Trophoblast cell (in vitro differentiated cells and primary cell): ENCODE data around the gene TMEM144.
A peak's percentile ranks its signal among the peaks of the same experiment; 100 is the strongest.

ENCODE experiments used
- DNase-seq, 2 donors: peaks; one replicate each; pipeline ENCODE4 v3.0.0-alpha.2; 2016
- H2AFZ ChIP-seq: 2 replicates; pipeline ENCODE4 v1.6.1; 2013; ENCODE audit warnings: low read length, moderate library complexity, mild to moderate bottlenecking; ENCODE audit not compliant: insufficient read depth, poor library complexity
- H2AK5ac ChIP-seq: 2 replicates; pipeline ENCODE4 v1.6.1; 2013; ENCODE audit warnings: mild to moderate bottlenecking, low read length
- H2BK120ac ChIP-seq: 2 replicates; pipeline ENCODE4 v1.6.1; 2013; ENCODE audit warnings: low read length, mild to moderate bottlenecking, moderate library complexity; ENCODE audit not compliant: insufficient read depth, poor library complexity
- H2BK12ac ChIP-seq: 2 replicates; pipeline ENCODE4 v1.6.1; 2013; ENCODE audit warnings: mild to moderate bottlenecking, low read length, moderate library complexity
- H2BK5ac ChIP-seq: 2 replicates; pipeline ENCODE4 v1.6.1; 2013; ENCODE audit warnings: low read length, low read depth, moderate library complexity, mild to moderate bottlenecking; ENCODE audit not compliant: poor library complexity
- H3K14ac ChIP-seq: 2 replicates; pipeline ENCODE4 v1.6.1; 2013; ENCODE audit warnings: mild to moderate bottlenecking, low read length
- H3K18ac ChIP-seq: 2 replicates; pipeline ENCODE4 v1.6.1; 2013; ENCODE audit warnings: mild to moderate bottlenecking, low read length
- H3K23ac ChIP-seq: 2 replicates; pipeline ENCODE4 v1.6.1; 2013; ENCODE audit warnings: low read length
- H3K27ac ChIP-seq: 2 replicates; pipeline ENCODE4 v1.5.1; 2013; ENCODE audit warnings: low read depth, mild to moderate bottlenecking, inconsistent platforms, low read length, moderate library complexity
- H3K27me3 ChIP-seq: 2 replicates; pipeline ENCODE4 v1.6.1; 2013; ENCODE audit warnings: inconsistent platforms, mild to moderate bottlenecking, low read length, moderate library complexity; ENCODE audit not compliant: insufficient read depth
- H3K36me3 ChIP-seq, 2 experiments: 1 replicate in 1 of 2; 2 replicates in 1 of 2; pipeline ENCODE4 v1.6.1; 2013; ENCODE audit warnings: low read length in 2 of 2, mild to moderate bottlenecking in 2 of 2, moderate library complexity in 1 of 2; ENCODE audit not compliant: insufficient read depth in 2 of 2, control insufficient read depth in 1 of 2
- H3K4ac ChIP-seq: 2 replicates; pipeline ENCODE4 v1.6.1; 2013; ENCODE audit warnings: low read depth, mild to moderate bottlenecking, low read length, moderate library complexity
- H3K4me1 ChIP-seq, 2 experiments: 1 replicate in 1 of 2; 2 replicates in 1 of 2; pipeline ENCODE4 v1.6.1; 2013; ENCODE audit warnings: low read length in 2 of 2, mild to moderate bottlenecking in 2 of 2, moderate library complexity in 1 of 2; ENCODE audit not compliant: insufficient read depth in 2 of 2, control insufficient read depth in 1 of 2
- H3K4me2 ChIP-seq: 2 replicates; pipeline ENCODE4 v1.6.1; 2013; ENCODE audit warnings: inconsistent platforms, mild to moderate bottlenecking, low read length, moderate library complexity
- H3K4me3 ChIP-seq: 2 replicates; pipeline ENCODE4 v1.5.1; 2013; ENCODE audit warnings: mild to moderate bottlenecking, low read depth, low read length, inconsistent platforms
- H3K79me1 ChIP-seq: one replicate; pipeline ENCODE4 v1.6.1; 2013; ENCODE audit warnings: low read length
- H3K79me2 ChIP-seq: 2 replicates; pipeline ENCODE4 v1.6.1; 2013; ENCODE audit warnings: low read length, mild to moderate bottlenecking; ENCODE audit not compliant: control insufficient read depth, insufficient read depth, poor library complexity
- H3K9ac ChIP-seq: 2 replicates; pipeline ENCODE4 v1.6.1; 2013; ENCODE audit warnings: mild to moderate bottlenecking, low read length
- H3K9me3 ChIP-seq: 2 replicates; pipeline ENCODE4 v1.6.1; 2013; ENCODE audit warnings: low read depth, mild to moderate bottlenecking, control low read depth, inconsistent platforms, low read length; ENCODE audit not compliant: insufficient read depth
- H4K12ac ChIP-seq: 2 replicates; pipeline ENCODE4 v1.6.1; 2013; ENCODE audit warnings: low read depth, mild to moderate bottlenecking, low read length, moderate library complexity
- H4K8ac ChIP-seq: 2 replicates; pipeline ENCODE4 v1.6.1; 2013; ENCODE audit warnings: low read depth, mild to moderate bottlenecking, low read length, moderate library complexity
- H4K91ac ChIP-seq: one replicate; pipeline ENCODE4 v1.6.1; 2013; ENCODE audit warnings: low read depth, mild to moderate bottlenecking, low read length, moderate library complexity
- WGBS: extraction: QIAGEN DNeasy Blood & Tissue Kit; methylation state at CpG from one replicate; pipeline ENCODE4 v1.1.7; 2013; ENCODE audit warnings: missing lambda C conversion rate; ENCODE audit not compliant: insufficient read length, insufficient coverage; ENCODE audit errors: extremely low coverage; 5-methylcytosine and 5-hydroxymethylcytosine counted together

TMEM144 gene

GRCh38 chr4:158169506-158169905, 40.8 kb upstream of the TMEM144 start:
- Histone ChIP-seq H3K18ac (no peak overlapping the region), H3K79me2 (peaks cover 5% of the 10 kb centered on the region), H4K8ac (no peak overlapping the region), H3K4me2 (peak overlapping the region; percentile 53), H2BK5ac (no peak overlapping the region), H3K14ac (no peak overlapping the region), H3K4me3 (no peak overlapping the region), H2BK120ac (peak overlapping the region; percentile 57), H4K12ac (no peak overlapping the region), H3K36me3 (peaks cover 3 to 5% of the 10 kb centered on the region in 2 experiments), H3K9me3 (no peaks in the 10 kb centered on the region), H2BK12ac (peak overlapping the region; percentile 58), H3K27ac (no peak overlapping the region), H2AFZ (no peak overlapping the region), H3K79me1 (peaks cover 19% of the 10 kb centered on the region), H2AK5ac (no peak overlapping the region), H3K4ac (no peak overlapping the region), H3K27me3 (no peaks in the 10 kb centered on the region), H3K9ac (no peak overlapping the region), H4K91ac (peak overlapping the region; percentile 47), H3K4me1 (peaks cover 9 to 16% of the 10 kb centered on the region in 2 experiments), H3K23ac (no peak overlapping the region)
- no peak for DNase-seq
- whole genome bisulfite sequencing = no CpG with 5 or more reads among the region's 3 CpGs

- Histone ChIP-seq H3K27ac (no peak overlapping the region), H4K91ac (peak overlapping the region; percentile 76), H2AFZ (no peak overlapping the region), H3K4me3 (no peak overlapping the region), H4K8ac (peak overlapping the region; percentile 30), H2BK120ac (peak overlapping the region; percentile 32), H3K18ac (peak overlapping the region; percentile 39), H3K4ac (peak overlapping the region; percentile 35), H3K36me3 (peaks cover 3 to 5% of the 10 kb centered on the region in 2 experiments), H3K79me2 (peaks cover 5% of the 10 kb centered on the region), H3K27me3 (no peaks in the 10 kb centered on the region), H2BK5ac (peak overlapping the region; percentile 60), H4K12ac (no peak overlapping the region), H2AK5ac (peak overlapping the region; percentile 28), H3K23ac (no peak overlapping the region), H3K14ac (peak overlapping the region; percentile 59), H3K9me3 (no peaks in the 10 kb centered on the region), H3K4me1 (peaks cover 9 to 16% of the 10 kb centered on the region in 2 experiments), H3K9ac (no peak overlapping the region), H3K4me2 (peak overlapping the region; percentile 12), H3K79me1 (peaks cover 18% of the 10 kb centered on the region), H2BK12ac (peak overlapping the region; percentile 45)
- no peak for DNase-seq
- WGBS = 100% methylated on average over 1 of the region's 18 CpGs
Measured at GRCh38 chr4:158169931-158170690, 40.2 kb upstream of the TMEM144 start.

GRCh38 chr4:158170691-158171561, 39.4 kb upstream of the TMEM144 start:
- no peak overlapping the region for H3K9ac ChIP-seq
- no peak overlapping the region for H3K4me3 ChIP-seq
- peaks cover 5% of the 10 kb centered on the region for H3K79me2 ChIP-seq
- peak overlapping the region; percentile 45 for H2BK12ac ChIP-seq
- peaks cover 17% of the 10 kb centered on the region for H3K79me1 ChIP-seq
- H3K27ac ChIP-seq = peak overlapping the region; percentile 54
- peak overlapping the region; percentile 60 for H2BK5ac ChIP-seq
- H3K18ac ChIP-seq = peak overlapping the region; percentile 39
- peak overlapping the region; percentile 32 for H2BK120ac ChIP-seq
- peak; percentile 37 to 57 for DNase-seq
- H4K8ac ChIP-seq = peak overlapping the region; percentile 30
- H2AK5ac ChIP-seq = peak overlapping the region; percentile 50
- H3K14ac ChIP-seq = peak overlapping the region; percentile 59
- H3K4me1 ChIP-seq = peaks cover 9 to 16% of the 10 kb centered on the region in 2 experiments
- WGBS = no CpG with 5 or more reads among the region's 42 CpGs
- no peaks in the 10 kb centered on the region for H3K9me3 ChIP-seq
- H3K23ac ChIP-seq = no peak overlapping the region
- H3K4me2 ChIP-seq = peak overlapping the region; percentile 12
- no peaks in the 10 kb centered on the region for H3K27me3 ChIP-seq
- peak overlapping the region; percentile 7 for H2AFZ ChIP-seq
- H4K12ac ChIP-seq = no peak overlapping the region
- peak overlapping the region; percentile 32 for H3K4ac ChIP-seq
- H4K91ac ChIP-seq = peak overlapping the region; percentile 76
- peaks cover 3 to 5% of the 10 kb centered on the region in 2 experiments for H3K36me3 ChIP-seq
